Skin epidermis (tissue), 12 donors: Measurements from ENCODE around the gene KIF3A.

Experiments
- H3K27ac ChIP-seq, 21 experiments: fragments of 200-600 bp; sonication (generic) in 11 of 21; one replicate each; pipeline ENCODE4 v1.5.0; 2020; ENCODE audit warnings: mild to moderate bottlenecking in 3 of 21, inconsistent platforms in 2 of 21, moderate library complexity in 2 of 21
- H3K4me3 ChIP-seq, 7 experiments: fragments of 200-600 bp; sonication (generic) in 2 of 7; one replicate each; pipeline ENCODE4 v1.5.0; 2020; ENCODE audit warnings: inconsistent platforms in 2 of 7, mild to moderate bottlenecking in 2 of 7, moderate library complexity in 1 of 7

The KIF3A gene

GRCh38 chr5:132656774-132657355 lies 80.5 kb downstream of the KIF3A start:
- H3K4me3 ChIP-seq = peak overlapping the region in 3 of 7 experiments; percentile 5 to 33 (median 24)

GRCh38 chr5:132655821-132656773 lies 81.2 kb downstream of the KIF3A start:
- Histone ChIP-seq H3K4me3 (peak overlapping the region in 6 of 7 experiments; percentile 5 to 33 (median 18)), H3K27ac (no peak overlapping the region)

More at GRCh38 chr5:132656774-132657355, 80.5 kb downstream of the KIF3A start:
- no peak overlapping the region for H3K27ac ChIP-seq

- Histone ChIP-seq H3K4me3 (no peak overlapping the region), H3K27ac (no peak overlapping the region)
Measured at GRCh38 chr5:132653716-132654115, 83.6 kb downstream of the KIF3A start.

GRCh38 chr5:132651838-132652469 lies 85.4 kb downstream of the KIF3A start:
- H3K4me3 ChIP-seq = no peak overlapping the region
- H3K27ac ChIP-seq = no peak overlapping the region

GRCh38 chr5:132648355-132648754 lies 89.0 kb downstream of the KIF3A start:
- no peak overlapping the region for H3K27ac ChIP-seq
- H3K4me3 ChIP-seq = no peak overlapping the region

GRCh38 chr5:132647473-132647872 lies 89.9 kb downstream of the KIF3A start:
- no peak overlapping the region for H3K4me3 ChIP-seq
- no peak overlapping the region for H3K27ac ChIP-seq

- no peak overlapping the region for H3K27ac ChIP-seq
Measured at GRCh38 chr5:132646583-132647266, 90.6 kb downstream of the KIF3A start.

GRCh38 chr5:132644177-132644576 lies 93.2 kb downstream of the KIF3A start:
- Histone ChIP-seq H3K27ac (no peak overlapping the region), H3K4me3 (no peak overlapping the region)

More at GRCh38 chr5:132646583-132647266, 90.6 kb downstream of the KIF3A start:
- H3K4me3 ChIP-seq = no peak overlapping the region
